WERI-Rb-1 (cell line): ENCODE measurements around the gene BTBD8.

Experiments
- DNase-seq: peaks from one replicate; pipeline ENCODE4 v3.0.0-alpha.2; 2020
- H3K27ac ChIP-seq: fragments of 250-450 bp; sonication (Bioruptor Pico); 2 replicates; pipeline ENCODE4 v1.5.1; 2020; ENCODE audit warnings: mild to moderate bottlenecking, moderate library complexity
- H3K27me3 ChIP-seq: fragments of 250-450 bp; sonication (Bioruptor Pico); 2 replicates; pipeline ENCODE4 v1.5.1; 2021; ENCODE audit warnings: mild to moderate bottlenecking, low read depth, moderate library complexity; ENCODE audit not compliant: insufficient read depth, severe bottlenecking
- H3K36me3 ChIP-seq: fragments of 250-450 bp; sonication (Bioruptor Pico); 2 replicates; pipeline ENCODE4 v1.5.1; 2020; ENCODE audit warnings: mild to moderate bottlenecking, moderate library complexity
- H3K4me3 ChIP-seq: 2 replicates; pipeline ENCODE4 v1.5.1; 2011; ENCODE audit warnings: low read depth, mild to moderate bottlenecking, control low read depth, low read length
- H3K9me3 ChIP-seq: fragments of 250-450 bp; sonication (Bioruptor Pico); 2 replicates; pipeline ENCODE4 v1.5.1; 2021; ENCODE audit warnings: mild to moderate bottlenecking, moderate library complexity; ENCODE audit not compliant: severe bottlenecking
- CTCF ChIP-seq: IDR thresholded peaks from 2 replicates; pipeline ENCODE4 v1.5.1; 2011; ENCODE audit warnings: low read depth, mild to moderate bottlenecking, control low read depth, inconsistent platforms, low read length

The BTBD8 gene

GRCh38 chr1:92184632-92185031, 104.5 kb downstream of the BTBD8 start:
- Histone ChIP-seq H3K27me3 (no peaks in the 10 kb centered on the region), H3K4me3 (no peak overlapping the region), H3K9me3 (no peaks in the 10 kb centered on the region), H3K27ac (no peak overlapping the region), H3K36me3 (peaks cover 3% of the 10 kb centered on the region; the same call in 1 of the 2 replicates)
- no peak for DNase-seq
- no peak for TF ChIP-seq CTCF

DNA sequence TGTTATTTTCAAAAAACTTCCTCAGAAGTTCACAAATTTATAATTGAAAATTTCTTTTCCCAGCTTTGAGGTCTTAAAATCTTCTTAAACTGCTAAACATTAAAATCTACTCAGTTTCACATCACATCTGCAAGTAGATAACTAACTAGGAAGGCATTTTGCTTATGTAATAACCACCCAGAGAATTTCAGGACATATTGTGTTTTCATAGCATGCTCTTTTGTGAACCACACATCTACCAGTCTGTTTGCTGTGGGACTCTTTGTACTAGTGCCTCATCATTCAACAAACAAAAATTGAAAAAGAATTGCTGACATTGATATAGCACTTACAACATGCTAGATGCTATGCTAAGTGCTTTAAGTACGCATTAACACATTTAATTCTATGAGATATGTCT, 105.9 kb downstream of the BTBD8 start:
- no peak for TF ChIP-seq CTCF
- Histone ChIP-seq H3K9me3 (no peaks in the 10 kb centered on the region), H3K36me3 (peaks cover 3% of the 10 kb centered on the region; the same call in 1 of the 2 replicates), H3K27me3 (no peaks in the 10 kb centered on the region), H3K4me3 (no peak overlapping the region), H3K27ac (no peak overlapping the region)
- no peak for DNase-seq

DNA sequence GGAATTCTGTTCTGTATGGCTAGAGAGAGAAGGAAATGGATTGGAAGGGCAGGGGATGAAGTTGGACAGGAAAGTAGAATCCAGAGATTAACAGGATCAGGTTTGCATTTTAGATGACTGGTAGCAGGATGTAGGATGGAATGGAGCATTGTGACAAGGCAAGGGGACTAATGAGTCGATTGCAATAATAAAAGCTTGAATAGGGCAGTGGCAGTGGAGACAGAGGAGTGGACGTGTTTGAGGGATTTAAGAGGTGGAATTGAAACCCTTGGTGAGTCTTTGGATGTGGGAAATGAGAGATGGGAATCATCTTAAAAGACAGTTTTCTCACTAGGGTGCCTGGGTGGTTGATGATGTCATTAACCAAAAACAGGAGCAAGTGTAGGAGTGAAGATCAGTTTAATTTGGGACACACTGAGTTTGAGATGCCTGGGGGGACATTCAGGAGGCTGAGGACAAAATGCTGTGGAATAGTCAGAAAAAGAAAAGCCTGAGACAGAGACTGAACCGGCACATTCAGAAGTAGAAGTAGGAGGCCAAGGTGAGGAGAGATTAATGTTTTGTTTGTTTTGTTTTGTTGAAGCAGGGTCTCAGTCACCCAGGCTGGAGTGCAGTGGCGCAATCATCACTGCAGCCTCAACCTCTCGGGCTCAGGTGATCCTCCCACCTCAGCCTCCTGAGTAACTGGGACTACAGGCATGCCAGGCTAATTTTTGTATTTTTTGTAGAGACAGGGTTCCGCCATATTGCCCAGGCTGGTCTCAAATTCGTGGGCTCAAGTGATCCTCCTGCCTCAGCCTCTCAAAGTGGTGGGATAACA, 108.5 kb downstream of the BTBD8 start:
- Histone ChIP-seq H3K27me3 (no peaks in the 10 kb centered on the region), H3K4me3 (no peak overlapping the region), H3K36me3 (peaks cover 3% of the 10 kb centered on the region; the same call in 1 of the 2 replicates), H3K27ac (no peak overlapping the region), H3K9me3 (no peaks in the 10 kb centered on the region)
- DNase-seq: no peak
- no peak for TF ChIP-seq CTCF

DNA sequence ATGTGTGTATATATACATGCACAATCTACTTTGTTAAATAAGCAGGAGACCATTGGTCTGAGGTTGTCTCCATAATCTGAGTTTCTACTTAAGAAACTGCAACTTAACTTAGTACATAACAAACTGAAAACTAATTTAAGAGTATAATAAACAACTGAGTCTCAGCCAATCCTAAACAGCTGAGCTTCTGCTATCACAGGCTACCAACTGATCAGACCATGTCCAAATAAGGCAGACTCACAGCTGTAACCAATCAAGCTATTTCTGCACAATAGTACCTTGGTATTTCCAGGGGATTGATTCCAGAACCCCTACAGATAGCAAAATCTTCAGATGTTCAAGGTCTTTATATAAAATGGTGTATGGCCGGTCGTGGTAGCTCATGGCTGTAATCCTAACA, 111.6 kb downstream of the BTBD8 start:
- no peaks in the 10 kb centered on the region for H3K27me3 ChIP-seq
- H3K36me3 ChIP-seq: no peaks in the 10 kb centered on the region
- peak overlapping the region; percentile 18 for H3K4me3 ChIP-seq
- H3K27ac ChIP-seq: peak overlapping the region; percentile 36; the same call in 1 of the 2 replicates
- no peak for TF ChIP-seq CTCF
- no peak for DNase-seq
- H3K9me3 ChIP-seq: no peaks in the 10 kb centered on the region

GRCh38 chr1:92192246-92192645, 112.1 kb downstream of the BTBD8 start:
- no peaks in the 10 kb centered on the region for H3K9me3 ChIP-seq
- peak; percentile 72 for DNase-seq
- no peaks in the 10 kb centered on the region for H3K36me3 ChIP-seq
- no peaks in the 10 kb centered on the region for H3K27me3 ChIP-seq
- peak overlapping the region; percentile 36; the same call in 1 of the 2 replicates for H3K27ac ChIP-seq
- peak overlapping the region; percentile 18 for H3K4me3 ChIP-seq
- no peak for TF ChIP-seq CTCF
